Thyroid gland (tissue), 4 donors: ENCODE results near the gene AMMECR1. TPM values are rescaled to one million over a fixed set of nuclear protein-coding genes. Genes with fewer than 3 reads are reported as not detected.
"Not testable (repeated sequence)": the region's sequence is repeated elsewhere in the genome, so short reads cannot be mapped to it uniquely, and the experiment has no call there.

Experiments
- DNase-seq, 2 donors: peaks; one replicate each; pipeline ENCODE4 v3.0.0-alpha.2; 2019
- H3K27ac ChIP-seq, 3 donors: fragments of 200-600 bp; sonication (generic); 1 replicate in 2 of 3; 2 replicates in 1 of 3; pipeline ENCODE4 v1.5.1; 2016 to 2019; ENCODE audit warnings: mild to moderate bottlenecking in 1 of 3, moderate library complexity in 1 of 3
- H3K27me3 ChIP-seq: fragments of 200-600 bp; sonication (generic); one replicate; pipeline ENCODE4 v1.5.1; 2019
- H3K36me3 ChIP-seq, 2 donors: fragments of 200-600 bp; sonication (generic); one replicate each; pipeline ENCODE4 v1.5.1; 2016 to 2019
- H3K4me1 ChIP-seq, 2 donors: fragments of 200-600 bp; sonication (generic); one replicate each; pipeline ENCODE4 v1.5.1; 2017 to 2019
- H3K4me3 ChIP-seq, 3 donors: fragments of 200-600 bp; sonication (generic); replicated peaks in 1 of 3; 1 replicate in 2 of 3; 2 replicates in 1 of 3; pipeline ENCODE4 v1.5.1; 2016; ENCODE audit warnings: mild to moderate bottlenecking in 1 of 3
- H3K9me3 ChIP-seq: fragments of 200-600 bp; sonication (generic); one replicate; pipeline ENCODE4 v1.5.1; 2017
- POLR2A ChIP-seq, 2 donors: fragments of 450-650 bp; IDR thresholded peaks; one replicate each; pipeline ENCODE4 v1.6.1; 2017; ENCODE audit warnings: antibody characterized with exemption in 2 of 2, mild to moderate bottlenecking in 2 of 2, moderate library complexity in 1 of 2
- WGBS, 2 donors: methylation state at CpG; one replicate each; pipeline ENCODE4 v1.1.5; 2017; 5-methylcytosine and 5-hydroxymethylcytosine counted together
- intact Hi-C: fragments of 100-400 bp; cut with DNase I; formaldehyde crosslinking; loops from one replicate; pipeline ENCODE4 v1.15.1; 2023
- total RNA-seq, 4 donors: library from RNA; depleted of rRNA; stranded (reverse); fragments of >200 nt; gene quantifications; one replicate each; pipeline ENCODE4 v1.2.3, GENCODE V29; 2016
- TF ChIP-seq, protein P1 (sequence below), 6 experiments: fragments of 200-600 bp in 3 of 6; fragments of 450-650 bp in 3 of 6; sonication (generic) in 3 of 6; IDR thresholded peaks; one replicate each; pipeline ENCODE4 v1.5.1; 2016 to 2019; ENCODE audit warnings: antibody characterized with exemption in 6 of 6, mild to moderate bottlenecking in 2 of 6, inconsistent platforms in 1 of 6, moderate library complexity in 1 of 6

Gene AMMECR1
- total RNA-seq, 4 donors from 2014 or later = 6.2 to 38.0 (median 11.0) TPM

DNA sequence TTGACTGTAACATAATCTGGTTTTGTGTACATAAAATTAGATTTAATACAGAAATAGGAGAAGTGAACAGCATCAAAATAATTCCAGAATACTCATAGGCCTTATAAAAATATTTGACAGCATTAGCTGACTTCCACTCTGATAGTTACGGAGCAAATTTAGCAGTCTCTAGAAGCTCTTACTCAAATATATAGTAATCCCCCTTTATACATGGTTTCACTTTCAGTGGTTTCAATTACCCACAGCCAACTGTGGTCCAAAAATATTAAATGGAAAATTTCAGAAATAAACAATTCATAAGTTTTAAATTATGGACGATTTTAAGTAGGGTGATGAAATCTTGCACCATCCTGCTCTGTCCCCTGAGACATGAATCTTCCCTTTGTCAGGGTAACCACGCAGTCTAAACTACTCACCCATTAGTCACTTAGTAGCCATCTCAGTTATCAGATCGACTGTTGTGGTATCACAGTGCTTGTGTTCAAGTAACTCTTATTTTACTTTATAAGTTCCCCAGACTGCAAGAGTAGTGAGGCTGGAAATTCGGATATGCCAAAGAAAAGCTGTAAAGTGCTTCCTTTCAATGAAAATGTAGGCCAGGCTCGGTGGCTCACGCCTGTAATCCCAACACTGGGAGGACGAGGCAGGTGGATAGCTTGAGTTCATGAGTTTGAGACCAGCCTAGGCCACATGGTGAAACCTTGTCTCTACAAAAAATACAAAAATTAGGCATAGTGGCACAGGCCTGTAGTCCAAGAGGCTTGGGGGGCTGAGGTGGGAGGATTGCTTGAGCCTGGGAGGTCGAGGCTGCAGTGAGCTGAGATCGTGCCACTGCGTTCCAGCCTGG lies 23.5 kb upstream of the AMMECR1 start:
- Histone ChIP-seq H3K4me3 (no peak overlapping the region), H3K27me3 (no peaks in the 10 kb centered on the region), H3K36me3 (no peaks in the 10 kb centered on the region), H3K27ac (no peak overlapping the region), H3K9me3 (no peaks in the 10 kb centered on the region), H3K4me1 (no peaks in the 10 kb centered on the region)
- 76 to 85% methylated on average over 11 of the region's 11 CpGs for WGBS, 2 donors
- no peak for DNase-seq
- TF ChIP-seq POLR2A (IDR thresholded peaks at IDR 0.05) = no peak
- TF ChIP-seq, protein P1, sequence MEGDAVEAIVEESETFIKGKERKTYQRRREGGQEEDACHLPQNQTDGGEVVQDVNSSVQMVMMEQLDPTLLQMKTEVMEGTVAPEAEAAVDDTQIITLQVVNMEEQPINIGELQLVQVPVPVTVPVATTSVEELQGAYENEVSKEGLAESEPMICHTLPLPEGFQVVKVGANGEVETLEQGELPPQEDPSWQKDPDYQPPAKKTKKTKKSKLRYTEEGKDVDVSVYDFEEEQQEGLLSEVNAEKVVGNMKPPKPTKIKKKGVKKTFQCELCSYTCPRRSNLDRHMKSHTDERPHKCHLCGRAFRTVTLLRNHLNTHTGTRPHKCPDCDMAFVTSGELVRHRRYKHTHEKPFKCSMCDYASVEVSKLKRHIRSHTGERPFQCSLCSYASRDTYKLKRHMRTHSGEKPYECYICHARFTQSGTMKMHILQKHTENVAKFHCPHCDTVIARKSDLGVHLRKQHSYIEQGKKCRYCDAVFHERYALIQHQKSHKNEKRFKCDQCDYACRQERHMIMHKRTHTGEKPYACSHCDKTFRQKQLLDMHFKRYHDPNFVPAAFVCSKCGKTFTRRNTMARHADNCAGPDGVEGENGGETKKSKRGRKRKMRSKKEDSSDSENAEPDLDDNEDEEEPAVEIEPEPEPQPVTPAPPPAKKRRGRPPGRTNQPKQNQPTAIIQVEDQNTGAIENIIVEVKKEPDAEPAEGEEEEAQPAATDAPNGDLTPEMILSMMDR (IDR thresholded peaks at IDR 0.05) = no peak
- intact Hi-C loops = no loop called here

DNA sequence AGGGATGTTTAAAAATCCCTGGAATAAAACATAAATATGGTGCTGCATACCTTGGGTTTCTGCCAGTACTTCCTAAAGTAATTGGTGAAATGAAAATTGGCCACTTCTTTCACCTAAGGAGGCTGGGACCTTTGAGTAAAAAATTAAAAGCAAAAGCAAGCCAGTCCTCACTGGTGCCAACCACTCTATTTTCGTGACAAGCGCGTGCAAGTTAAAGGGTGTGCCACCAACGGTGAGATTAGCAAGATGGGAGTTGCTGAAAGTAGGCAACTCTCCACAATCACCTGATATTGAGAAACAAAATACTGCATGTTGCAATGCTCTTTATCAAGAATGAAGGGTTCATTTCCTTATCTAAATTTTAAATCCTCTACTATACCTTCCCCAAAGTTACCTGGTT lies 21.1 kb upstream of the AMMECR1 start:
- Histone ChIP-seq H3K36me3 (no peaks in the 10 kb centered on the region), H3K4me3 (no peak overlapping the region), H3K27me3 (no peaks in the 10 kb centered on the region), H3K4me1 (no peaks in the 10 kb centered on the region), H3K27ac (no peak overlapping the region), H3K9me3 (no peaks in the 10 kb centered on the region)
- WGBS, 2 donors = 84 to 88% methylated on average over 4 of the region's 4 CpGs
- DNase-seq = no peak
- intact Hi-C loops = no loop called here
- TF ChIP-seq, protein P1 (IDR thresholded peaks at IDR 0.05) = no peak
- no peak for TF ChIP-seq POLR2A (IDR thresholded peaks at IDR 0.05)

DNA sequence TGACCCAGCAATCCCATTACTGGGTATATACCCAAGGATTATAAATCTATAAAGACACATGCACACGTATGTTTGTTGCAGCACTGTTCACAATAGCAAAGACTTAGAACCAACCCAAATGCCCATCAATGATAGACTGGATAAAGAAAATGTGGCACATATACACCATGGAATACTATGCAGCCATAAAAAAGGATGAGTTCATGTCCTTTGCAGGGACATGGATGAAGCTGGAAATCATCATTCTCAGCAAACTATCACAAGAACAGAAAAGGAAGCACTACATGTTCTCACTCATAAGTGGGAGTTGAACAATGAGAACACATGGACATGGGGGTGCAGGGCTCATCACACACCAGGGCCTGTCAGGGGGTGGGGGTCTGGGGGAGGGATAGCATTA lies 15.6 kb upstream of the AMMECR1 start:
- H3K9me3 ChIP-seq, DNase-seq, H3K27ac ChIP-seq, H3K27me3 ChIP-seq, H3K4me1 ChIP-seq, intact Hi-C loops, H3K36me3 ChIP-seq, H3K4me3 ChIP-seq: not testable (repeated sequence)
- WGBS, 2 donors = 100% methylated on average over 1 of the region's 1 CpG

DNA sequence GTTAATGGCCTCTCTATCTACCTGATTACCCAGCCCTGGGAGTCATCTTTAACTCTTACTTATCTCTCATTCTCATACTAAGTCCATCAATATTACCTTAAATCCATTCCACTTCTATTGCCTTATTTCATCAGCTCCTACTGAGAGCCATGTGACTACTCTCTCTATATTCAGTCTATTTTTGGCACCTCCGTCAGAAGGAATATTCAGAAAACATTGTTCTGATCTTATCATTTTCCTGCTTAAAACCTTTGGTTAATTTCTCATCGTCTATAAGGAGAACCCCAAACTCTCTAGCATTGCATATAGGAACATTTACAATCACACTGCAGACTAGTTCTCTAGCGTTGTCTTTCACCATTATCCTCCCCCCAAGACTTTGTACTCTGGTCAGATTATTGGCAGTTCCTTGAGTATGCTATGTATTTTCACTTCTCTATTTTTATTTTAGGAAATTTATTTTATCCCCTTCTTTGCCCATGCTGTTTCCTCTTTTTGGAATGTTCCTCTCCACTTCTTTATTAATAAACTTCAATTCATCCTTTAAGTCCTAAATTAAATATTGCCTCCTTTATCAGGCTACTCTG lies 13.7 kb upstream of the AMMECR1 start:
- H3K4me3 ChIP-seq = no peak overlapping the region
- H3K4me1 ChIP-seq = no peaks in the 10 kb centered on the region
- WGBS, 2 donors = 81 to 83% methylated on average over 3 of the region's 3 CpGs
- DNase-seq = no peak
- H3K27me3 ChIP-seq = no peaks in the 10 kb centered on the region
- H3K36me3 ChIP-seq = no peaks in the 10 kb centered on the region
- H3K27ac ChIP-seq = no peak overlapping the region
- no peak for TF ChIP-seq POLR2A (IDR thresholded peaks at IDR 0.05)
- TF ChIP-seq, protein P1 (IDR thresholded peaks at IDR 0.05) = no peak
- intact Hi-C loops = no loop called here
- no peaks in the 10 kb centered on the region for H3K9me3 ChIP-seq

DNA sequence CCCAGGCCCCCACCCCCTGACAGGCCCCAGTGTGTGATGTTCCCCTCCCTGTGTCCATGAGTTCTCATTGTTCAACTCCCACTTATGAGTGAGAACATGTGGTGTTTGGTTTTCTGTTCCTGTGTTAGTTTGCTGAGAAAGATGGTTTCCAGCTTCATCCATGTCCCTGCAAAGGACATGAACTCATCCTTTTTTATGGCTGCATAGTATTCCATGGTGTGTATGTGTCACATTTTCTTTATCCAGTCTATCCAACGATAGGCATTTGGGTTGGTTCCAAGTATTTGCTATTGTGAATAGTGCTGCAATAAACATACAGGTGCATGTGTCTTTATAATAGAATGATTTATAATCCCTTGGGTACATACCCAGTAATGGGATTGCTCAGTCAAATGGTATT lies 10.7 kb upstream of the AMMECR1 start:
- H3K4me1 ChIP-seq, DNase-seq, intact Hi-C loops, H3K27me3 ChIP-seq, H3K9me3 ChIP-seq, H3K27ac ChIP-seq, H3K4me3 ChIP-seq, H3K36me3 ChIP-seq: not testable (repeated sequence)
- 87 to 100% methylated on average over 1 of the region's 1 CpG for WGBS, 2 donors

DNA sequence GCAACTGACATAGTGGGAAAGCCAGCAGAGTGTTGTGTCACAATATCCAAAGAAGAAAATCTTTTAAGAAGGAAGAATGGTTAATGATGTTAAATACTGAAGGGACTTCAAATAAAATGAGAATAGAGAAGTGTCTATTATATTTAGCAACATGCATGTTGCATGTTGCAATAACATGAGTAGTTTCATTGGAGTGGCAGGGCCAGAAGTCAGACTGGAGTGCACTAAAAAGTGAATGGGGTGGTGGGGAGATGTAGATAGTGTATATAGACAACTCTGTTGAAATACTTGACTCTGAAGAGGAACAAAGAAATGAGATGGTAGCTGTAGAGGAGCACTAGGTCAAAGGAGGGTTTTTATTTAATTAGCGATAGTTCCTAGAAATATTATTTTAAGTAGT lies 9.5 kb upstream of the AMMECR1 start:
- no peaks in the 10 kb centered on the region for H3K27me3 ChIP-seq
- no peak for DNase-seq
- TF ChIP-seq, protein P1 (IDR thresholded peaks at IDR 0.05) = no peak
- TF ChIP-seq POLR2A (IDR thresholded peaks at IDR 0.05) = no peak
- WGBS, 2 donors = 78 to 85% methylated on average over 1 of the region's 1 CpG
- intact Hi-C loops = no loop called here
- H3K4me1 ChIP-seq = no peaks in the 10 kb centered on the region
- H3K4me3 ChIP-seq = no peak overlapping the region
- H3K27ac ChIP-seq = no peak overlapping the region
- no peaks in the 10 kb centered on the region for H3K9me3 ChIP-seq
- H3K36me3 ChIP-seq = no peaks in the 10 kb centered on the region
